HFFc6 (cell line): ENCODE results near the gene WDR81. TPM values are rescaled to one million over a fixed set of nuclear protein-coding genes. Genes with fewer than 3 reads are reported as not detected.
"Not testable (repeated sequence)": the region's sequence is repeated elsewhere in the genome, so short reads cannot be mapped to it uniquely, and the experiment has no call there.

ENCODE experiments used
- DNase-seq: peaks from one replicate; pipeline ENCODE4 v3.0.0-alpha.2; 2018
- H3K27ac Mint-ChIP-seq: 2 replicates; pipeline ENCODE4 v1.8.0; 2020; ENCODE audit warnings: mild to moderate bottlenecking, mixed read lengths
- H3K27me3 Mint-ChIP-seq: 2 replicates; pipeline ENCODE4 v1.8.0; 2021; ENCODE audit warnings: mild to moderate bottlenecking, moderate library complexity, mixed read lengths; ENCODE audit not compliant: insufficient read depth
- H3K36me3 Mint-ChIP-seq: 2 replicates; pipeline ENCODE4 v1.8.0; 2021; ENCODE audit warnings: low read depth, mixed read lengths
- H3K4me1 Mint-ChIP-seq: 2 replicates; pipeline ENCODE4 v1.8.0; 2020; ENCODE audit warnings: low read depth, mixed read lengths
- H3K4me3 Mint-ChIP-seq: 2 replicates; pipeline ENCODE4 v1.8.0; 2020; ENCODE audit warnings: mild to moderate bottlenecking, moderate library complexity, mixed read lengths
- H3K9me3 Mint-ChIP-seq: 2 replicates; pipeline ENCODE4 v1.8.0; 2020; ENCODE audit warnings: mild to moderate bottlenecking, mixed read lengths
- total RNA-seq, 6 experiments: library from RNA; stranded (reverse); fragmentation: NEBNext Ultra II Directional; extraction: Animal tissue kit (Norgen Biotek cat#: 25700); gene quantifications; 2 replicates in 1 of 6; 3 replicates in 5 of 6; pipeline ENCODE4 v1.2.3, GENCODE V29; 2021
- TF ChIP-seq, protein P1 (sequence below): fragments of 200-600 bp; sonication (generic); IDR thresholded peaks from 2 replicates; pipeline ENCODE4 v1.5.0; 2021; ENCODE audit warnings: antibody characterized with exemption, mild to moderate bottlenecking

Gene WDR81
- total RNA-seq, 6 experiments from 2014 or later = 12.5 to 18.1 (median 13.2) TPM

DNA sequence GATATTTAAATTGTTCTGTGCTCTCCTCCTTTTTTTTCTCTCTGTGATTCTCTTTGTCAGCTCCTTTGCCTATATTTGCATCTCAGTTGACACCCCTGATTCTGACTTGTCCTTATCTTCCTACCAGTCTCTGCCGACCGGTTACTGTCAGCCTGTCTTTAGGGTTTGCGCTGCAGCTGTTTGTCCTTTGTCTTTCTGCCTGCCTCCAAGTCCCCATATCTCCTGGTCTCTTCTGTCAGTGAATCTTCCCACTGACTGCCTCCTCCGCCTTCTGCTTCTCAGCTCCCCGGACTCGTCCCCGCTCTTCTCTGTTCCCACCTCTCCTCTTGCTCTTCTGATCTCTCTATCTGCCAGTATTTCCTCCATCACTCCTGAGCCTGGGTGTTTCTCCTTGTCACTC lies 19.5 kb upstream of the WDR81 start:
- Mint-ChIP-seq H3K9me3 (no peaks in the 10 kb centered on the region), H3K27me3 (peaks cover 11% of the 10 kb centered on the region), H3K4me1 (peaks cover 7% of the 10 kb centered on the region), H3K36me3 (no peaks in the 10 kb centered on the region; the same call in 1 of the 2 replicates), H3K4me3 (no peak overlapping the region), H3K27ac (no peak overlapping the region)
- no peak for DNase-seq
- TF ChIP-seq, protein P1, sequence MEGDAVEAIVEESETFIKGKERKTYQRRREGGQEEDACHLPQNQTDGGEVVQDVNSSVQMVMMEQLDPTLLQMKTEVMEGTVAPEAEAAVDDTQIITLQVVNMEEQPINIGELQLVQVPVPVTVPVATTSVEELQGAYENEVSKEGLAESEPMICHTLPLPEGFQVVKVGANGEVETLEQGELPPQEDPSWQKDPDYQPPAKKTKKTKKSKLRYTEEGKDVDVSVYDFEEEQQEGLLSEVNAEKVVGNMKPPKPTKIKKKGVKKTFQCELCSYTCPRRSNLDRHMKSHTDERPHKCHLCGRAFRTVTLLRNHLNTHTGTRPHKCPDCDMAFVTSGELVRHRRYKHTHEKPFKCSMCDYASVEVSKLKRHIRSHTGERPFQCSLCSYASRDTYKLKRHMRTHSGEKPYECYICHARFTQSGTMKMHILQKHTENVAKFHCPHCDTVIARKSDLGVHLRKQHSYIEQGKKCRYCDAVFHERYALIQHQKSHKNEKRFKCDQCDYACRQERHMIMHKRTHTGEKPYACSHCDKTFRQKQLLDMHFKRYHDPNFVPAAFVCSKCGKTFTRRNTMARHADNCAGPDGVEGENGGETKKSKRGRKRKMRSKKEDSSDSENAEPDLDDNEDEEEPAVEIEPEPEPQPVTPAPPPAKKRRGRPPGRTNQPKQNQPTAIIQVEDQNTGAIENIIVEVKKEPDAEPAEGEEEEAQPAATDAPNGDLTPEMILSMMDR = no peak

DNA sequence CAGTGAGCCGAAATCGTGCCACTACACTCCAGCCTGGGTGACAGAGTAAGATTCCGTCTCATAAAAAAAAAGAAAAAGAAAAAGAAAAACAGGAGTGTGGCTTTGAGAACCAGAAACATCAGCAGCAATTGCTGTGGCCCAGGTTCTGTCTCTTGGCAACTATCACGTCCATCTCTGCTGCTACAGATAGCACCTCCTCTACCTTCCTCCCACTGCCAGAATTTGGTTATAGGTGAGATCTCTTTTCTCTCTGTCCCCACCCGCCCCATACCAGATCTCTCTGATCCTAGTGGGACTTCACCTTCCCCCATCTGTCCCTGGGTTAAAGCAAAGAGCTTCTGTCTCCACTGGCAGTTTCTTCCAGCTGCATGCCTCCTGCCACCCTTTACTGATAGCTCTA lies 17.4 kb upstream of the WDR81 start:
- DNase-seq = no peak
- Mint-ChIP-seq H3K36me3 (peaks cover 11% of the 10 kb centered on the region), H3K4me1 (peaks cover 24% of the 10 kb centered on the region), H3K4me3 (no peak overlapping the region), H3K27ac (no peak overlapping the region), H3K9me3 (no peaks in the 10 kb centered on the region), H3K27me3 (peaks cover 20% of the 10 kb centered on the region)
- TF ChIP-seq, protein P1 = no peak

GRCh38 chr17:1708791-1709346 lies 15.6 kb upstream of the WDR81 start:
- Mint-ChIP-seq H3K27ac (peak overlapping the region; percentile 52), H3K4me1 (peaks cover 34% of the 10 kb centered on the region), H3K36me3 (peaks cover 29% of the 10 kb centered on the region), H3K27me3 (peaks cover 25% of the 10 kb centered on the region), H3K4me3 (peak overlapping the region; percentile 63; the same call in 1 of the 2 replicates)
- not testable (repeated sequence) for H3K9me3 Mint-ChIP-seq, DNase-seq

GRCh38 chr17:1709403-1709951 lies 15.0 kb upstream of the WDR81 start:
- H3K4me3 Mint-ChIP-seq = peak overlapping the region; percentile 63
- peak; percentile 55 for DNase-seq

GRCh38 chr17:1709971-1710806 lies 14.3 kb upstream of the WDR81 start, which contains the start of gene TLCD2:
Gene TLCD2, minus strand, starts transcription at chr17:1710377. Its CDS starts 135 bp downstream, at chr17:1710242.
- Mint-ChIP-seq H3K27me3 (peaks cover 29% of the 10 kb centered on the region), H3K4me3 (peak within 1 kb of the TSS; percentile 91), H3K4me1 (peaks cover 36% of the 10 kb centered on the region), H3K9me3 (no peaks in the 10 kb centered on the region), H3K27ac (peak within 1 kb of the TSS; percentile 79), H3K36me3 (peaks cover 36% of the 10 kb centered on the region)
- peak; percentile 55 for DNase-seq
- TF ChIP-seq, protein P1 = no peak

More at GRCh38 chr17:1709403-1709951, 15.0 kb upstream of the WDR81 start:
- H3K9me3 Mint-ChIP-seq = no peaks in the 10 kb centered on the region
- peaks cover 36% of the 10 kb centered on the region for H3K4me1 Mint-ChIP-seq
- H3K27me3 Mint-ChIP-seq = peaks cover 27% of the 10 kb centered on the region
- TF ChIP-seq, protein P1 = no peak
- peak overlapping the region; percentile 40; the same call in 1 of the 2 replicates for H3K27ac Mint-ChIP-seq
- H3K36me3 Mint-ChIP-seq = peaks cover 35% of the 10 kb centered on the region
